Epithelial cell of proximal tubule (primary cell): ENCODE measurements around the gene FCRL6. TPM values are rescaled to one million over a fixed set of nuclear protein-coding genes. Genes with fewer than 3 reads are reported as not detected.

Source experiments
- DNase-seq: peaks from one replicate; pipeline ENCODE4 v3.0.0-alpha.2; 2011; ENCODE audit warnings: low read depth
- H3K4me3 ChIP-seq: 2 replicates; pipeline ENCODE4 v1.5.1; 2011; ENCODE audit warnings: low read depth, mild to moderate bottlenecking, low read length
- CTCF ChIP-seq: conservative IDR thresholded peaks from 2 replicates; pipeline ENCODE4 v1.5.1; 2012; ENCODE audit warnings: low read depth, mild to moderate bottlenecking, low read length
- total RNA-seq: library from RNA; depleted of rRNA; stranded (reverse); fragments of >200 nt; gene quantifications from 2 replicates; pipeline ENCODE4 v1.2.3, GENCODE V29; 2015

Gene FCRL6
- total RNA-seq = not detected in 2 replicates

- no peak for DNase-seq
- TF ChIP-seq CTCF = no peak
- no peak within 1 kb of the TSS for H3K4me3 ChIP-seq
These were observed at the start of gene FCRL6 for GRCh38 chr1:159802111-159802510. Gene FCRL6, plus strand, starts transcription at chr1:159802360. Its CDS starts 65 bp downstream, at chr1:159802425.

GRCh38 chr1:159753386-159753785 lies 48.8 kb upstream of the FCRL6 start:
- peak; percentile 85 for DNase-seq

GRCh38 chr1:159755451-159756007 lies 46.6 kb upstream of the FCRL6 start:
- DNase-seq = no peak
- TF ChIP-seq CTCF = no peak
- H3K4me3 ChIP-seq = no peak overlapping the region

More at GRCh38 chr1:159753386-159753785, 48.8 kb upstream of the FCRL6 start:
- H3K4me3 ChIP-seq = no peak overlapping the region
- TF ChIP-seq CTCF = no peak

- TF ChIP-seq CTCF = no peak
- DNase-seq = peak; percentile 64
- H3K4me3 ChIP-seq = no peak overlapping the region
These were observed 45.8 kb upstream of the FCRL6 start for GRCh38 chr1:159756397-159756796.

GRCh38 chr1:159763686-159764085 lies 38.5 kb upstream of the FCRL6 start:
- DNase-seq = no peak
- TF ChIP-seq CTCF = no peak
- H3K4me3 ChIP-seq = no peak overlapping the region

GRCh38 chr1:159765806-159766205 lies 36.4 kb upstream of the FCRL6 start:
- no peak for DNase-seq
- no peak overlapping the region for H3K4me3 ChIP-seq
- TF ChIP-seq CTCF = no peak

GRCh38 chr1:159771127-159771895 lies 30.8 kb upstream of the FCRL6 start:
- DNase-seq = peak; percentile 49
- no peak for TF ChIP-seq CTCF
- no peak overlapping the region for H3K4me3 ChIP-seq
